Bone marrow (tissue), 2 donors: Measurements from ENCODE around the gene FIGNL1.
"Not testable (repeated sequence)": the region's sequence is repeated elsewhere in the genome, so short reads cannot be mapped to it uniquely, and the experiment has no call there.

Experiments used
- DNase-seq, 2 donors: peaks; one replicate each; lab custom pipeline; 2025; lab: John Stamatoyannopoulos, UW

FIGNL1 gene

GRCh38 chr7:50470250-50471163 lies 20.4 kb upstream of the FIGNL1 start:
- no peak for DNase-seq

GRCh38 chr7:50469181-50469580 lies 19.0 kb upstream of the FIGNL1 start:
- no peak for DNase-seq

- DNase-seq, result peak; percentile 27 to 40
Measured at GRCh38 chr7:50467817-50468610, 17.9 kb upstream of the FIGNL1 start.

- DNase-seq, result no peak
Measured at GRCh38 chr7:50466815-50467585, 16.9 kb upstream of the FIGNL1 start.

- DNase-seq, result no peak
Measured at GRCh38 chr7:50463035-50463434, 12.9 kb upstream of the FIGNL1 start.

GRCh38 chr7:50462361-50462760 lies 12.2 kb upstream of the FIGNL1 start:
- no peak for DNase-seq

- no peak for DNase-seq
Measured at GRCh38 chr7:50461695-50462094, 11.5 kb upstream of the FIGNL1 start.

- DNase-seq, result not testable (repeated sequence)
Measured at GRCh38 chr7:50459183-50459582, 9.0 kb upstream of the FIGNL1 start.

GRCh38 chr7:50458651-50459050 lies 8.5 kb upstream of the FIGNL1 start:
- not testable (repeated sequence) for DNase-seq

GRCh38 chr7:50456371-50457123 lies 6.4 kb upstream of the FIGNL1 start:
- no peak for DNase-seq

GRCh38 chr7:50455658-50456057 lies 5.5 kb upstream of the FIGNL1 start:
- DNase-seq, result no peak

GRCh38 chr7:50454968-50455367 lies 4.8 kb upstream of the FIGNL1 start:
- no peak for DNase-seq

- DNase-seq, result no peak
Measured at GRCh38 chr7:50450590-50451032, 461 bp upstream of the FIGNL1 start.

GRCh38 chr7:50449501-50449880 lies 659 bp downstream of the FIGNL1 start:
- no peak for DNase-seq

GRCh38 chr7:50448823-50449222 lies 1.3 kb downstream of the FIGNL1 start:
- no peak for DNase-seq

- DNase-seq, result no peak
Measured at GRCh38 chr7:50446542-50446960, 3.6 kb downstream of the FIGNL1 start.

- peak in 1 of 2 donors; percentile 6 for DNase-seq
Measured at GRCh38 chr7:50436133-50436806, 13.9 kb downstream of the FIGNL1 start.

GRCh38 chr7:50431722-50432305 lies 18.3 kb downstream of the FIGNL1 start:
- no peak for DNase-seq

GRCh38 chr7:50431316-50431715 lies 18.8 kb downstream of the FIGNL1 start:
- DNase-seq, result no peak

- no peak for DNase-seq
Measured at GRCh38 chr7:50428911-50429310, 21.2 kb downstream of the FIGNL1 start.
